ENCODE measurements around the gene CDK5RAP3. TPM values are rescaled to one million over a fixed set of nuclear protein-coding genes. Genes with fewer than 3 reads are reported as not detected.

The CDK5RAP3 gene
- total and polyA plus RNA-seq, 2 of the 13 experiments (the other 11 are each of a cell fraction or from before 2014, with no cell fraction given), result 128 to 154 TPM

DNA sequence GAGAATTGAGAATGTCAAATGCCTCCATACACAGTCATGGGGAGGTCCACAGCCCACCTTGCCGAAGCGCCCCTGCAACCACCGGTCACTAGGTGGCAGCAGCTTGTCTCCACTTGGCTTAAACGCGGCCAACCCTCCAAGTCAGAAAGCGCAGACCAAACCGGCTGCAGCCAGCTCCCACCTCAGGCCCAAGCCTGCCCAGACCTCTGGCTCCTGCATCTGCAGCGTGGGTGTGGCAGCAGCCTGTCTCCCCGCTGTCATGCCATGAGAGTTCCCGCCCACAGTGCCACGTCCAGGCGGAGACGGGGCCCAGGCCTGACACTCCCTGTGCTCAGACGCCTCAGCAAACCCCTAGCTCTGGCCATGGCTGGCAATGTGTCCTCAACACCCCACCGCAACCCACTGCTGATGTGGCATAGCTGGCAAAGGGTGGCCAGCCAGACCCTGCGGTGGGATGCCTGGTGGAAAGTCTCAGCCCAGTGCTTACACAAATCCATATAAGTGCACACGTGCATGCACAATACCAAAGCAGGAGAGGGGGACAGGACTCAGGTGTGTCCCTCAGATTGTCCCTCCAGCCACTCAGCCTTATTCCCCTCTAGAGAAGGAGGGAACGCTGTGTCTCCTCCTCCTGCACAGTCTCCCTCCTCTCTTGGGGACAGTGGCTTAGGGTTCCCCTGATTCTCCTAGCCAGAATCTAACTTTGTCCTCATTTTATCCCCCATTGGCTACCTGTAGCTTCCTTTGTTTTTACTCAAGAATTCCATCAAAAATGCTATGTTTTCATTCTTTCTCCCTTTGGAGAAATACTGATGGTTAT lies 55.8 kb downstream of the CDK5RAP3 start (continued):
- TF ChIP-seq, protein P1, sequence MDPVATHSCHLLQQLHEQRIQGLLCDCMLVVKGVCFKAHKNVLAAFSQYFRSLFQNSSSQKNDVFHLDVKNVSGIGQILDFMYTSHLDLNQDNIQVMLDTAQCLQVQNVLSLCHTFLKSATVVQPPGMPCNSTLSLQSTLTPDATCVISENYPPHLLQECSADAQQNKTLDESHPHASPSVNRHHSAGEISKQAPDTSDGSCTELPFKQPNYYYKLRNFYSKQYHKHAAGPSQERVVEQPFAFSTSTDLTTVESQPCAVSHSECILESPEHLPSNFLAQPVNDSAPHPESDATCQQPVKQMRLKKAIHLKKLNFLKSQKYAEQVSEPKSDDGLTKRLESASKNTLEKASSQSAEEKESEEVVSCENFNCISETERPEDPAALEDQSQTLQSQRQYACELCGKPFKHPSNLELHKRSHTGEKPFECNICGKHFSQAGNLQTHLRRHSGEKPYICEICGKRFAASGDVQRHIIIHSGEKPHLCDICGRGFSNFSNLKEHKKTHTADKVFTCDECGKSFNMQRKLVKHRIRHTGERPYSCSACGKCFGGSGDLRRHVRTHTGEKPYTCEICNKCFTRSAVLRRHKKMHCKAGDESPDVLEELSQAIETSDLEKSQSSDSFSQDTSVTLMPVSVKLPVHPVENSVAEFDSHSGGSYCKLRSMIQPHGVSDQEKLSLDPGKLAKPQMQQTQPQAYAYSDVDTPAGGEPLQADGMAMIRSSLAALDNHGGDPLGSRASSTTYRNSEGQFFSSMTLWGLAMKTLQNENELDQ (CRISPR knock-in tag; IDR thresholded peaks at IDR 0.05; ENCODE audit: borderline replicate concordance), result no peak
- TF ChIP-seq NFE2L2 (IDR thresholded peaks at IDR 0.05; ENCODE audit: low read length) (no peak), POLR2A (IDR thresholded peaks at IDR 0.05; ENCODE audit: insufficient read depth in 1 of 2, low read depth in 2 of 2, low read length in 2 of 2) (no peak), ZSCAN21 (CRISPR knock-in tag; IDR thresholded peaks at IDR 0.05; ENCODE audit: borderline replicate concordance) (no peak; the same call in 1 of the 2 replicates), ZNF468 (CRISPR knock-in tag; IDR thresholded peaks at IDR 0.05) (no peak), ARNT2 (CRISPR knock-in tag; IDR thresholded peaks at IDR 0.05; ENCODE audit: low read depth) (no peak), TARDBP (CRISPR knock-in tag; IDR thresholded peaks at IDR 0.05) (no peak), ZEB1 (IDR thresholded peaks at IDR 0.05; ENCODE audit: insufficient replicate concordance, low read depth) (no peak), ZNF451 (CRISPR knock-in tag; IDR thresholded peaks at IDR 0.05) (0 out of 2 replicates have a peak, but pooled peaks have one; percentile 47), FOSL1 (CRISPR knock-in tag; IDR thresholded peaks at IDR 0.05; ENCODE audit: borderline replicate concordance) (no peak)
- TF ChIP-seq, protein P2, sequence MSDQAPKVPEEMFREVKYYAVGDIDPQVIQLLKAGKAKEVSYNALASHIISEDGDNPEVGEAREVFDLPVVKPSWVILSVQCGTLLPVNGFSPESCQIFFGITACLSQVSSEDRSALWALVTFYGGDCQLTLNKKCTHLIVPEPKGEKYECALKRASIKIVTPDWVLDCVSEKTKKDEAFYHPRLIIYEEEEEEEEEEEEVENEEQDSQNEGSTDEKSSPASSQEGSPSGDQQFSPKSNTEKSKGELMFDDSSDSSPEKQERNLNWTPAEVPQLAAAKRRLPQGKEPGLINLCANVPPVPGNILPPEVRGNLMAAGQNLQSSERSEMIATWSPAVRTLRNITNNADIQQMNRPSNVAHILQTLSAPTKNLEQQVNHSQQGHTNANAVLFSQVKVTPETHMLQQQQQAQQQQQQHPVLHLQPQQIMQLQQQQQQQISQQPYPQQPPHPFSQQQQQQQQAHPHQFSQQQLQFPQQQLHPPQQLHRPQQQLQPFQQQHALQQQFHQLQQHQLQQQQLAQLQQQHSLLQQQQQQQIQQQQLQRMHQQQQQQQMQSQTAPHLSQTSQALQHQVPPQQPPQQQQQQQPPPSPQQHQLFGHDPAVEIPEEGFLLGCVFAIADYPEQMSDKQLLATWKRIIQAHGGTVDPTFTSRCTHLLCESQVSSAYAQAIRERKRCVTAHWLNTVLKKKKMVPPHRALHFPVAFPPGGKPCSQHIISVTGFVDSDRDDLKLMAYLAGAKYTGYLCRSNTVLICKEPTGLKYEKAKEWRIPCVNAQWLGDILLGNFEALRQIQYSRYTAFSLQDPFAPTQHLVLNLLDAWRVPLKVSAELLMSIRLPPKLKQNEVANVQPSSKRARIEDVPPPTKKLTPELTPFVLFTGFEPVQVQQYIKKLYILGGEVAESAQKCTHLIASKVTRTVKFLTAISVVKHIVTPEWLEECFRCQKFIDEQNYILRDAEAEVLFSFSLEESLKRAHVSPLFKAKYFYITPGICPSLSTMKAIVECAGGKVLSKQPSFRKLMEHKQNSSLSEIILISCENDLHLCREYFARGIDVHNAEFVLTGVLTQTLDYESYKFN (CRISPR knock-in tag; conservative IDR thresholded peaks at IDR 0.05), result no peak
- TF ChIP-seq, protein P3, sequence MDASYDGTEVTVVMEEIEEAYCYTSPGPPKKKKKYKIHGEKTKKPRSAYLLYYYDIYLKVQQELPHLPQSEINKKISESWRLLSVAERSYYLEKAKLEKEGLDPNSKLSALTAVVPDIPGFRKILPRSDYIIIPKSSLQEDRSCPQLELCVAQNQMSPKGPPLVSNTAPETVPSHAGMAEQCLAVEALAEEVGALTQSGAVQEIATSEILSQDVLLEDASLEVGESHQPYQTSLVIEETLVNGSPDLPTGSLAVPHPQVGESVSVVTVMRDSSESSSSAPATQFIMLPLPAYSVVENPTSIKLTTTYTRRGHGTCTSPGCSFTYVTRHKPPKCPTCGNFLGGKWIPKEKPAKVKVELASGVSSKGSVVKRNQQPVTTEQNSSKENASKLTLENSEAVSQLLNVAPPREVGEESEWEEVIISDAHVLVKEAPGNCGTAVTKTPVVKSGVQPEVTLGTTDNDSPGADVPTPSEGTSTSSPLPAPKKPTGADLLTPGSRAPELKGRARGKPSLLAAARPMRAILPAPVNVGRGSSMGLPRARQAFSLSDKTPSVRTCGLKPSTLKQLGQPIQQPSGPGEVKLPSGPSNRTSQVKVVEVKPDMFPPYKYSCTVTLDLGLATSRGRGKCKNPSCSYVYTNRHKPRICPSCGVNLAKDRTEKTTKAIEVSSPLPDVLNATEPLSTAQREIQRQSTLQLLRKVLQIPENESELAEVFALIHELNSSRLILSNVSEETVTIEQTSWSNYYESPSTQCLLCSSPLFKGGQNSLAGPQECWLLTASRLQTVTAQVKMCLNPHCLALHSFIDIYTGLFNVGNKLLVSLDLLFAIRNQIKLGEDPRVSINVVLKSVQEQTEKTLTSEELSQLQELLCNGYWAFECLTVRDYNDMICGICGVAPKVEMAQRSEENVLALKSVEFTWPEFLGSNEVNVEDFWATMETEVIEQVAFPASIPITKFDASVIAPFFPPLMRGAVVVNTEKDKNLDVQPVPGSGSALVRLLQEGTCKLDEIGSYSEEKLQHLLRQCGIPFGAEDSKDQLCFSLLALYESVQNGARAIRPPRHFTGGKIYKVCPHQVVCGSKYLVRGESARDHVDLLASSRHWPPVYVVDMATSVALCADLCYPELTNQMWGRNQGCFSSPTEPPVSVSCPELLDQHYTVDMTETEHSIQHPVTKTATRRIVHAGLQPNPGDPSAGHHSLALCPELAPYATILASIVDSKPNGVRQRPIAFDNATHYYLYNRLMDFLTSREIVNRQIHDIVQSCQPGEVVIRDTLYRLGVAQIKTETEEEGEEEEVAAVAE (CRISPR knock-in tag; IDR thresholded peaks at IDR 0.05; ENCODE audit: borderline replicate concordance), result no peak
- TF ChIP-seq, protein P4, sequence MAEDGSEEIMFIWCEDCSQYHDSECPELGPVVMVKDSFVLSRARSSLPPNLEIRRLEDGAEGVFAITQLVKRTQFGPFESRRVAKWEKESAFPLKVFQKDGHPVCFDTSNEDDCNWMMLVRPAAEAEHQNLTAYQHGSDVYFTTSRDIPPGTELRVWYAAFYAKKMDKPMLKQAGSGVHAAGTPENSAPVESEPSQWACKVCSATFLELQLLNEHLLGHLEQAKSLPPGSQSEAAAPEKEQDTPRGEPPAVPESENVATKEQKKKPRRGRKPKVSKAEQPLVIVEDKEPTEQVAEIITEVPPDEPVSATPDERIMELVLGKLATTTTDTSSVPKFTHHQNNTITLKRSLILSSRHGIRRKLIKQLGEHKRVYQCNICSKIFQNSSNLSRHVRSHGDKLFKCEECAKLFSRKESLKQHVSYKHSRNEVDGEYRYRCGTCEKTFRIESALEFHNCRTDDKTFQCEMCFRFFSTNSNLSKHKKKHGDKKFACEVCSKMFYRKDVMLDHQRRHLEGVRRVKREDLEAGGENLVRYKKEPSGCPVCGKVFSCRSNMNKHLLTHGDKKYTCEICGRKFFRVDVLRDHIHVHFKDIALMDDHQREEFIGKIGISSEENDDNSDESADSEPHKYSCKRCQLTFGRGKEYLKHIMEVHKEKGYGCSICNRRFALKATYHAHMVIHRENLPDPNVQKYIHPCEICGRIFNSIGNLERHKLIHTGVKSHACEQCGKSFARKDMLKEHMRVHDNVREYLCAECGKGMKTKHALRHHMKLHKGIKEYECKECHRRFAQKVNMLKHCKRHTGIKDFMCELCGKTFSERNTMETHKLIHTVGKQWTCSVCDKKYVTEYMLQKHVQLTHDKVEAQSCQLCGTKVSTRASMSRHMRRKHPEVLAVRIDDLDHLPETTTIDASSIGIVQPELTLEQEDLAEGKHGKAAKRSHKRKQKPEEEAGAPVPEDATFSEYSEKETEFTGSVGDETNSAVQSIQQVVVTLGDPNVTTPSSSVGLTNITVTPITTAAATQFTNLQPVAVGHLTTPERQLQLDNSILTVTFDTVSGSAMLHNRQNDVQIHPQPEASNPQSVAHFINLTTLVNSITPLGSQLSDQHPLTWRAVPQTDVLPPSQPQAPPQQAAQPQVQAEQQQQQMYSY (CRISPR knock-in tag; IDR thresholded peaks at IDR 0.05), result no peak
- TF ChIP-seq, protein P5, sequence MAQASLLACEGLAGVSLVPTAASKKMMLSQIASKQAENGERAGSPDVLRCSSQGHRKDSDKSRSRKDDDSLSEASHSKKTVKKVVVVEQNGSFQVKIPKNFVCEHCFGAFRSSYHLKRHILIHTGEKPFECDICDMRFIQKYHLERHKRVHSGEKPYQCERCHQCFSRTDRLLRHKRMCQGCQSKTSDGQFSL (CRISPR knock-in tag; IDR thresholded peaks at IDR 0.05), result no peak
